ENCODE data around the gene FBP2.

GRCh38 chr9:94566550-94566949 lies 27.1 kb downstream of the FBP2 start:
- TF ChIP-seq GABPB1 (CRISPR knock-in tag; IDR thresholded peaks at IDR 0.05), result no peak
- no peak for TF ChIP-seq CTCF (IDR thresholded peaks at IDR 0.05)
- no peak for TF ChIP-seq TCF7 (CRISPR knock-in tag; IDR thresholded peaks at IDR 0.05; ENCODE audit: low read depth)
- no peak for TF ChIP-seq ATF2 (CRISPR knock-in tag; IDR thresholded peaks at IDR 0.05; ENCODE audit: borderline replicate concordance, low read depth)

Data from WTC11 (cell line).